ENCODE results near the gene CFL1. TPM values are rescaled to one million over a fixed set of nuclear protein-coding genes. Genes with fewer than 3 reads are reported as not detected.

Gene CFL1
- total and polyA plus RNA-seq, 10 of the 15 experiments (the other 5 are each of a cell fraction or from before 2014, with no cell fraction given), result 164 to 2,994 (median 1,500) TPM

GRCh38 chr11:65829459-65829858 lies 28.5 kb downstream of the CFL1 start:
- H4K20me1 ChIP-seq (ENCODE audit: control insufficient read depth, insufficient read depth), result no peaks in the 10 kb centered on the region
- FAIRE-seq (no peak), ATAC-seq (no peak), DNase-seq (ENCODE audit: low read depth, low spot score) (no peak)
- no peaks in the 10 kb centered on the region for H3K79me2 ChIP-seq (ENCODE audit: control insufficient read depth, insufficient read depth, low read length)
- no peak overlapping the region for H3K9ac ChIP-seq (ENCODE audit: control insufficient read depth, insufficient read depth, low read length)
- H3K9me3 ChIP-seq (replicated peaks; ENCODE audit: control insufficient read depth, insufficient read depth, low read length), result no peaks in the 10 kb centered on the region
- H3K4me3 ChIP-seq, result no peak overlapping the region
- no peak for TF ChIP-seq NR2F1 (conservative IDR thresholded peaks at IDR 0.05)
- TF ChIP-seq CBFB (IDR thresholded peaks at IDR 0.05; ENCODE audit: low read depth), result no peak
- TF ChIP-seq HDGF (IDR thresholded peaks at IDR 0.05), result no peak
- TF ChIP-seq JUNB (IDR thresholded peaks at IDR 0.05), result no peak
- no peak for TF ChIP-seq GABPA (IDR thresholded peaks at IDR 0.05; ENCODE audit: low read depth)
- TF ChIP-seq POLR2A (IDR thresholded peaks at IDR 0.05; ENCODE audit: low read depth, low read length), result no peak
- no peak for TF ChIP-seq NFYA (IDR thresholded peaks at IDR 0.05; ENCODE audit: borderline replicate concordance, low read depth, low read length)
- TF ChIP-seq SMAD5 (IDR thresholded peaks at IDR 0.05; ENCODE audit: low read depth), result no peak
- TF ChIP-seq, protein P1, sequence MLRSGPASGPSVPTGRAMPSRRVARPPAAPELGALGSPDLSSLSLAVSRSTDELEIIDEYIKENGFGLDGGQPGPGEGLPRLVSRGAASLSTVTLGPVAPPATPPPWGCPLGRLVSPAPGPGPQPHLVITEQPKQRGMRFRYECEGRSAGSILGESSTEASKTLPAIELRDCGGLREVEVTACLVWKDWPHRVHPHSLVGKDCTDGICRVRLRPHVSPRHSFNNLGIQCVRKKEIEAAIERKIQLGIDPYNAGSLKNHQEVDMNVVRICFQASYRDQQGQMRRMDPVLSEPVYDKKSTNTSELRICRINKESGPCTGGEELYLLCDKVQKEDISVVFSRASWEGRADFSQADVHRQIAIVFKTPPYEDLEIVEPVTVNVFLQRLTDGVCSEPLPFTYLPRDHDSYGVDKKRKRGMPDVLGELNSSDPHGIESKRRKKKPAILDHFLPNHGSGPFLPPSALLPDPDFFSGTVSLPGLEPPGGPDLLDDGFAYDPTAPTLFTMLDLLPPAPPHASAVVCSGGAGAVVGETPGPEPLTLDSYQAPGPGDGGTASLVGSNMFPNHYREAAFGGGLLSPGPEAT (IDR thresholded peaks at IDR 0.05; ENCODE audit: low read depth), result no peak
- no peak for TF ChIP-seq ATF3 (IDR thresholded peaks at IDR 0.05; ENCODE audit: borderline replicate concordance, extremely low read depth, low read depth, low read length)
- no peak for TF ChIP-seq ASH2L (IDR thresholded peaks at IDR 0.05; ENCODE audit: borderline replicate concordance, low read depth)
- H3K4me2 ChIP-seq (ENCODE audit: control insufficient read depth, insufficient read depth), result no peak overlapping the region
- POLR2A ChIA-PET, result no interaction called here
- CTCF ChIA-PET, result interaction anchor here (0.6 to 2.7 kb wide), 7 partner anchors 11 to 482 kb away, joined by 3 to 7 read pairs (median 4); partner anchors contain the start of gene MUS81
- no peaks in the 10 kb centered on the region for H3K36me3 ChIP-seq (ENCODE audit: control insufficient read depth in 2 of 2, insufficient read depth in 2 of 2, low read length in 1 of 2)
- intact Hi-C loops (cut with micrococcal nuclease; ENCODE audit: unreplicated experiment) (no loop called here), in situ Hi-C loops (cut with MboI) (no loop called here)
- no peak overlapping the region for H3K27ac ChIP-seq (ENCODE audit: control insufficient read depth, insufficient read depth)
- H3K4me1 ChIP-seq (ENCODE audit: control insufficient read depth, insufficient read depth, low read length), result peaks cover 15% of the 10 kb centered on the region
- RAD21 ChIA-PET (ENCODE audit: unreplicated experiment), result interaction anchor here (0.6 to 0.8 kb wide), 2 partner anchors 27 to 138 kb away, joined by 3 read pairs; no protein-coding TSS in a partner anchor
- peaks cover 0 to 7% of the 10 kb centered on the region in 2 experiments; a peak in 1 of 4 replicates for H3K27me3 ChIP-seq (replicated peaks in 1 of 2; ENCODE audit: control insufficient read depth in 2 of 2, insufficient read depth in 2 of 2, low read length in 1 of 2)
- BruUV-seq (replicated peaks), result no TSS peak
- no peak overlapping the region for H2AFZ ChIP-seq (ENCODE audit: control insufficient read depth, low read depth, low read length)
- SMC1A ChIA-PET (ENCODE audit: uncharacterized antibody, unreplicated experiment), result no interaction called here
- 34% methylated on average over 4 of the region's 4 CpGs for WGBS (ENCODE audit: insufficient coverage, insufficient replicate concordance, low lambda C conversion rate, missing lambda C conversion rate)

Measured in GM12878 (cell line).